ENCODE measurements around the gene RNF213.

Gene RNF213

DNA sequence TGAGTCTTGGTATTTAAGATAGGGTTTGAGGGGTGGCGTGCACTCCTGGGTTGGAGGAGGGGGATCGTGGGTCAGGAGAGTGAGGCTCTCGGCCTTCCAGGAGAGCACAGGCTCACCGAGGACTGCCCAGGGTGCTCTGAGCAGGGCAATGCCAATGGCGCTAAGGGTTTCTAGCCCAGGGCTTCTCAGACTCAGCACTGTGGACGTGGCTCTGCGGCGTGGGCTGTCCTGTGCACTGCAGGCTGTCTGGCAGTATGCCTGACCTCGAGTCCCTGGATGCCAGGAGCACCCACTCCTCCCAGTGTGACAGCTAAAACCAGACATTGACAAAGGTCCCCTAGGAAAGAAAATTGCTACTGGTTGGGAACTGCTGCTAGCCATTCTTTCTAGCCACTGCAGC is 117.1 kb downstream of the RNF213 start:
- H3K4me3 ChIP-seq (ENCODE audit: low read depth, low read length) = no peak overlapping the region
- no peak for DNase-seq (ENCODE audit: low read depth)
- TF ChIP-seq CTCF (IDR thresholded peaks at IDR 0.05; ENCODE audit: insufficient read depth, low read depth, low read length, missing control alignments) = no peak

DNA sequence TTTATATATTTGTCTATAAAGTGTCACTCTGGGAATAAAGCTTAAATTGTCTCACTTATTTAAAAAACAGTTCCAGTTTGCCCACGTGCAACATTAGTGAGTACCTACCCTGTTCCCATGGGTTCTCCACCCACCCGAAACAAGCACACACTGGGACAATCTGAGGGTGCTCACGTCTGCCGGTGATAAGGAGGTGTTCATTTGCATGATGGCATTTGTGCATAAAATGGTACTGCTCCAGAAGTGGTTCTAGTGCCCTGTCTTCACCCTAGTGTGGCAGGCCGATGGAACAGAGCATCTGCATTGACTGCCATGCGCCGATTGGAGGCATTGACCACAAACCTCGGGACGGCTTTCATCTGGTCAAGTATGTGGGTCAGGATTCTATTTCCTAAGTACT is 118.7 kb downstream of the RNF213 start:
- no peak for DNase-seq (ENCODE audit: low read depth)
- no peak for TF ChIP-seq CTCF (IDR thresholded peaks at IDR 0.05; ENCODE audit: insufficient read depth, low read depth, low read length, missing control alignments)

GRCh38 chr17:80380068-80380467 is 119.4 kb downstream of the RNF213 start:
- no peak overlapping the region for H3K4me3 ChIP-seq (ENCODE audit: low read depth, low read length)
- no peak for TF ChIP-seq CTCF (IDR thresholded peaks at IDR 0.05; ENCODE audit: insufficient read depth, low read depth, low read length, missing control alignments)
- no peak for DNase-seq (ENCODE audit: low read depth)

More for the DNA sequence above, 118.7 kb downstream of the RNF213 start:
- no peak overlapping the region for H3K4me3 ChIP-seq (ENCODE audit: low read depth, low read length)

- no peak for TF ChIP-seq CTCF (IDR thresholded peaks at IDR 0.05; ENCODE audit: insufficient read depth, low read depth, low read length, missing control alignments)
- no peak overlapping the region for H3K4me3 ChIP-seq (ENCODE audit: low read depth, low read length)
- DNase-seq (ENCODE audit: low read depth) = no peak
Measured at GRCh38 chr17:80380555-80381002, 119.9 kb downstream of the RNF213 start.

- no peak overlapping the region for H3K4me3 ChIP-seq (ENCODE audit: low read depth, low read length)
- TF ChIP-seq CTCF (IDR thresholded peaks at IDR 0.05; ENCODE audit: insufficient read depth, low read depth, low read length, missing control alignments) = no peak
- no peak for DNase-seq (ENCODE audit: low read depth)
Measured at GRCh38 chr17:80381416-80381923, 120.8 kb downstream of the RNF213 start.

DNA sequence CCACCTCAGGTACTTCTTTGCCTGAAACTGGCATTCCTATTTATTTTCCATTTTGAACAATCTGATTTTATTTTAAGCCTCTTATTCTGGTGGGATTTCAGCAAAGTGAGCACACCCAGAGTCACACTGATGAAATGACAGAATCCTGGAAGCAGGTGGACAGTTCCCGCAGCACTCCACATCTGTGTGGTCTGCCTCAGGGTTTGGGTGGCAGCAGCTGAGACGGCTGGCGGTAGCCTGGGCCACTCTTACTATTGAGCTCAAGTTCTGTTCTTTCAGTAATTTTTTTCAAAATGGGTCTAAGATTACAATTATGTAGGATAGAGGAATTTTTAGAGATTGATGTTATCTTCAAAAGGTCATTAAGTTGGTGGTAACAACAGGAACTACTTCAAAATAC is 121.8 kb downstream of the RNF213 start:
- no peak for DNase-seq (ENCODE audit: low read depth)
- no peak overlapping the region for H3K4me3 ChIP-seq (ENCODE audit: low read depth, low read length)
- TF ChIP-seq CTCF (IDR thresholded peaks at IDR 0.05; ENCODE audit: insufficient read depth, low read depth, low read length, missing control alignments) = no peak

DNA sequence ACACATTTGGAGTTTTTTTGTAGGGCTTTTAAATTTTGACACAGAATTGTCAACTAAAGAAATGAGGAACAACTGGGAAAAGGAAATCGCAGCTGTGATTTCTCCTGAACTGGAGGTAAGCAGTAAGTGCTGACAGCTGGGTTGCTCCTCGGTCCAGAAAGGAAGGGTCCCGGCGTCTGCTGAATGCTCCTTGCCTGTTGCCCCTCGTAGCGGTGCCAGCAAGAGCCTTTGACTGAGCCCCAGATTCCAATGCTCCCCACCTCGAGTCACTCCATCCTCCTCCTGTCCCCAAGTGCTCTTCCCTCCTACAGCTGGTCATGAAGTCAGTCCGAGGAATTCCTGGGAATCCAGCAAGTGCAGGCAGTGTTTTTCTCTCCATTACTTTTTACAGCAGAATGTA is 122.3 kb downstream of the RNF213 start:
- TF ChIP-seq CTCF (IDR thresholded peaks at IDR 0.05; ENCODE audit: insufficient read depth, low read depth, low read length, missing control alignments) = no peak
- H3K4me3 ChIP-seq (ENCODE audit: low read depth, low read length) = no peak overlapping the region
- no peak for DNase-seq (ENCODE audit: low read depth)

Data from GM12865 (cell line).